K562 (cell line): ENCODE measurements around the gene KRIT1. TPM values are rescaled to one million over a fixed set of nuclear protein-coding genes. Genes with fewer than 3 reads are reported as not detected.

Source experiments
- ATAC-seq: fragments of 200-7000 bp; cut with Tn5 transposase; 3 replicates; pipeline ENCODE4 v1.9.1; 2020; ENCODE audit warnings: moderate library complexity
- BruUV-seq: library from RNA; stranded (reverse); fragments of 400-500 nt; replicated peaks from 2 replicates; lab custom pipeline; 2021; lab: Mats Ljungman, UMichigan
- CTCF ChIA-PET: fragments of 300-600 bp; formaldehyde crosslinking; extraction: SDS; loops from one replicate; lab custom pipeline; 2021; ENCODE audit warnings: low intra/inter-chr PET ratio; lab: Yijun Ruan, JAX
- POLR2A ChIA-PET: fragments of 300-600, 350-650 bp; sonication (Branson Sonifier 250); formaldehyde crosslinking; extraction: SDS; loops from one replicate; lab custom pipeline; 2021; ENCODE audit warnings: antibody characterized with exemption, inconsistent platforms; lab: Yijun Ruan, JAX
- DNase-seq, 4 experiments: peaks; one replicate each; pipeline versions ENCODE4 v3.0.0 to v3.0.0-alpha.2; 2011 to 2018; ENCODE audit warnings: low spot score in 3 of 4, mixed read lengths in 3 of 4; ENCODE audit errors: extremely low read depth in 1 of 4
- FAIRE-seq: peaks from 2 replicates; lab custom pipeline; 2011; peaks lifted over from hg19 to GRCh38; lab: Jason Lieb, UNC
- H2AFZ ChIP-seq: 2 replicates; pipeline ENCODE4 v1.6.0; 2011; ENCODE audit warnings: low read depth, low read length, control low read depth, inconsistent platforms
- H3K27ac ChIP-seq: fragments of 200-600 bp; 3 replicates; pipeline ENCODE4 v1.8.0; 2011; ENCODE audit warnings: low read depth, mild to moderate bottlenecking, control low read depth, inconsistent platforms, low read length, moderate library complexity, mixed read lengths; ENCODE audit errors: extremely low read depth
- H3K27me3 ChIP-seq, 2 experiments: fragments of 300-600 bp in 1 of 2; 2 replicates in 1 of 2; 3 replicates in 1 of 2; pipeline versions ENCODE4 v1.6.0 to v1.8.0; 2011; ENCODE audit warnings: inconsistent platforms in 2 of 2, low read length in 2 of 2, mild to moderate bottlenecking in 1 of 2, mixed read lengths in 1 of 2, moderate library complexity in 1 of 2; ENCODE audit not compliant: control insufficient read depth in 2 of 2, insufficient read depth in 2 of 2
- H3K36me3 ChIP-seq: fragments of 300-600 bp; 3 replicates; pipeline ENCODE4 v1.8.0; 2011; ENCODE audit warnings: mild to moderate bottlenecking, low read length, inconsistent platforms; ENCODE audit not compliant: control insufficient read depth, insufficient read depth
- H3K4me1 ChIP-seq, 2 experiments: fragments of 200-600 bp in 1 of 2; replicated peaks in 1 of 2; 2 replicates in 1 of 2; 3 replicates in 1 of 2; pipeline versions ENCODE4 v1.5.1 to v1.8.0; 2011; ENCODE audit warnings: inconsistent platforms in 2 of 2, low read length in 2 of 2, mild to moderate bottlenecking in 1 of 2, mixed read lengths in 1 of 2, moderate library complexity in 1 of 2; ENCODE audit not compliant: control insufficient read depth in 2 of 2, insufficient read depth in 2 of 2
- H3K4me2 ChIP-seq: 2 replicates; pipeline ENCODE4 v1.6.1; 2011; ENCODE audit warnings: low read length, control low read depth, inconsistent platforms, mixed read lengths; ENCODE audit not compliant: insufficient read depth
- H3K4me3 ChIP-seq: fragments of 200-600 bp; sonication (generic), shearing (Covaris generic); 2 replicates; pipeline ENCODE4 v1.5.1; 2016; ENCODE audit warnings: control low read depth, inconsistent platforms
- H3K79me2 ChIP-seq: fragments of 200-600 bp; 3 replicates; pipeline ENCODE4 v1.8.0; 2011; ENCODE audit warnings: low read length, inconsistent platforms; ENCODE audit not compliant: control insufficient read depth, insufficient read depth
- H3K9ac ChIP-seq, 2 experiments: 2 replicates each; pipeline versions ENCODE4 v1.6.0 to v1.6.1; 2011; ENCODE audit warnings: low read depth in 2 of 2, low read length in 2 of 2, control low read depth in 1 of 2, inconsistent platforms in 1 of 2, mild to moderate bottlenecking in 1 of 2, mixed read lengths in 1 of 2; ENCODE audit not compliant: insufficient read depth in 1 of 2
- H3K9me1 ChIP-seq: one replicate; pipeline ENCODE4 v1.6.0; 2011; ENCODE audit warnings: inconsistent platforms, mild to moderate bottlenecking, low read length, moderate library complexity; ENCODE audit not compliant: control insufficient read depth, insufficient read depth
- H3K9me3 ChIP-seq: replicated peaks from 2 replicates; pipeline ENCODE4 v1.5.1; 2011; ENCODE audit warnings: low read depth, low read length, inconsistent platforms; ENCODE audit not compliant: control insufficient read depth, insufficient read depth
- H4K20me1 ChIP-seq: replicated peaks from 2 replicates; pipeline ENCODE4 v1.6.1; 2011; ENCODE audit warnings: low read length, inconsistent platforms, mixed read lengths; ENCODE audit not compliant: control insufficient read depth, insufficient read depth
- CTBP1 ChIP-seq: fragments of 450-650 bp; IDR thresholded peaks from 2 replicates; pipeline ENCODE4 v1.6.1; 2016; ENCODE audit warnings: borderline replicate concordance
- CXXC5 ChIP-seq: fragments of 250-450 bp; sonication (Bioruptor Pico); IDR thresholded peaks from 2 replicates; pipeline ENCODE4 v1.8.0; 2022; ENCODE audit warnings: inconsistent platforms, mild to moderate bottlenecking, moderate library complexity
- DIDO1 ChIP-seq: fragments of 450-650 bp; IDR thresholded peaks from 2 replicates; pipeline ENCODE4 v1.6.1; 2016; ENCODE audit warnings: low read depth, missing biosample characterization, missing genetic modification characterization
- ELF2 ChIP-seq: fragments of 250-450 bp; sonication (Bioruptor Pico); IDR thresholded peaks from 2 replicates; pipeline ENCODE4 v1.5.0; 2021; ENCODE audit warnings: mild to moderate bottlenecking
- EWSR1 ChIP-seq: fragments of 450-650 bp; IDR thresholded peaks from 2 replicates; pipeline ENCODE4 v1.6.1; 2018; ENCODE audit warnings: borderline replicate concordance, mild to moderate bottlenecking, low read depth, moderate library complexity; ENCODE audit not compliant: partially characterized antibody
- FOXP1 ChIP-seq: sonication (generic); formaldehyde crosslinking; IDR thresholded peaks from 2 replicates; pipeline ENCODE4 v1.8.0; 2022; ENCODE audit warnings: mild to moderate bottlenecking, missing genetic modification reagents
- MBD2 ChIP-seq: sonication (generic); IDR thresholded peaks from 2 replicates; pipeline ENCODE4 v1.6.1; 2016; ENCODE audit warnings: low read depth, borderline replicate concordance
- MEF2D ChIP-seq: conservative IDR thresholded peaks from 2 replicates; pipeline ENCODE4 v1.6.1; 2016; ENCODE audit warnings: low read depth, missing genetic modification characterization, missing compliant biosample characterization
- MXI1 ChIP-seq: IDR thresholded peaks from 2 replicates; pipeline ENCODE4 v1.6.1; 2011; ENCODE audit warnings: low read depth, mild to moderate bottlenecking, improper control_type of control experiment, low read length
- PBX2 ChIP-seq, 2 experiments: IDR thresholded peaks in 1 of 2; conservative IDR thresholded peaks in 1 of 2; 2 replicates each; pipeline ENCODE4 v1.6.1; 2016; ENCODE audit warnings: low read depth in 2 of 2, mild to moderate bottlenecking in 1 of 2, missing compliant biosample characterization in 1 of 2, missing genetic modification characterization in 1 of 2, moderate library complexity in 1 of 2
- RAD21 ChIP-seq, 2 experiments: fragments of 250-450 bp in 1 of 2; fragments of 450-650 bp in 1 of 2; sonication (Bioruptor Pico) in 1 of 2; formaldehyde crosslinking in 1 of 2; IDR thresholded peaks in 1 of 2; conservative IDR thresholded peaks in 1 of 2; 2 replicates each; pipeline versions ENCODE4 v1.4.0 to v1.8.0; 2020 to 2022; ENCODE audit warnings: mild to moderate bottlenecking in 2 of 2, moderate library complexity in 1 of 2
- RFX7 ChIP-seq: fragments of 250-450 bp; sonication (Bioruptor Pico); IDR thresholded peaks from 2 replicates; pipeline ENCODE4 v1.5.1; 2021; ENCODE audit warnings: mild to moderate bottlenecking
- SMAD4 ChIP-seq: fragments of 250-450 bp; sonication (Bioruptor Pico); conservative IDR thresholded peaks from 2 replicates; pipeline ENCODE4 v1.8.0; 2021; ENCODE audit warnings: inconsistent platforms, mild to moderate bottlenecking, moderate library complexity
- SMARCB1 ChIP-seq: IDR thresholded peaks from 2 replicates; pipeline ENCODE4 v1.6.1; 2011; ENCODE audit warnings: improper control_type of control experiment, low read depth; ENCODE audit not compliant: insufficient read length
- U2AF2 ChIP-seq: fragments of 200-400 bp; formaldehyde crosslinking; optimal IDR thresholded peaks from 2 replicates; pipeline ENCODE3; 2017; ENCODE audit warnings: low read depth, mild to moderate bottlenecking, low read length
- ZNF197 ChIP-seq: fragments of 200-800 bp; sonication (Bioruptor generic); IDR thresholded peaks from 2 replicates; pipeline ENCODE4 v1.6.1; 2016; ENCODE audit warnings: low read depth, missing genetic modification characterization, missing compliant biosample characterization
- ZNF395 ChIP-seq: fragments of 200-800 bp; sonication (Bioruptor generic); IDR thresholded peaks from 2 replicates; pipeline ENCODE4 v1.6.1; 2017; ENCODE audit warnings: missing genetic modification characterization, missing compliant biosample characterization
- WGBS: fragments of 100-300 bp; shearing (Covaris generic); methylation state at CpG from one replicate; pipeline ENCODE4 v1.1.6; 2016; ENCODE audit warnings: low coverage, mixed read lengths; ENCODE audit not compliant: insufficient coverage; ENCODE audit errors: missing lambda C conversion rate; 5-methylcytosine and 5-hydroxymethylcytosine counted together
- in situ Hi-C: fragments of 300-500 bp; cut with MboI; formaldehyde crosslinking; loops from 4 replicates; pipeline ENCODE4 v1.15.0; 2018; ENCODE audit warnings: inconsistent platforms, mixed read lengths
- intact Hi-C: fragments of 100-400 bp; cut with micrococcal nuclease; formaldehyde crosslinking; loops from 2 replicates; pipeline ENCODE4 v1.14.2; 2022
- polyA plus RNA-seq, 8 experiments: library from polyadenylated mRNA; depleted of rRNA in 4 of 8; stranded (reverse) in 5 of 8; unstranded in 3 of 8; fragments of >200 nt; fragmentation: Nextera tagmentation in 2 of 8; fragmentation: Illumina TruSeq in 1 of 8; extraction: Ambion mirVana in 2 of 8; extraction: Trizol in 1 of 8; gene quantifications; 2 replicates each; pipeline versions ENCODE4 v1.2.1 to v1.2.3, GENCODE V29; 2011 to 2014; ENCODE audit warnings: inconsistent platforms in 1 of 8, missing spikeins in 1 of 8
- total RNA-seq, 7 experiments: library from RNA; depleted of rRNA in 6 of 7; stranded (reverse); fragments of >200 nt in 6 of 7; fragmentation: Illumina TruSeq in 2 of 7; extraction: Trizol in 2 of 7; gene quantifications; 2 replicates each; pipeline versions ENCODE4 v1.2.1 to v1.2.3, GENCODE V29; 2011 to 2021; ENCODE audit warnings: low replicate concordance in 1 of 7

Gene KRIT1
- total and polyA plus RNA-seq, 9 of the 15 experiments (the other 6 are each of a cell fraction or from before 2014, with no cell fraction given) = 21.5 to 81.4 (median 55.9) TPM

- TF ChIP-seq RFX7 (CRISPR knock-in tag) (no peak), SMAD4 (CRISPR knock-in tag) (no peak), DIDO1 (tag) (no peak), FOXP1 (CRISPR knock-in tag) (no peak), MXI1 (no peak), RAD21 (CRISPR knock-in tag; conservative IDR thresholded peaks at IDR 0.05 in 1 of 2, IDR thresholded peaks at IDR 0.05 in 1 of 2) (no peak), EWSR1 (no peak), SMARCB1 (no peak), ELF2 (CRISPR knock-in tag) (no peak), ZNF197 (no peak), MBD2 (no peak), MEF2D (tag) (no peak), U2AF2 (no peak), CTBP1 (no peak)
Measured at GRCh38 chr7:92289321-92289720, 43.6 kb upstream of the KRIT1 start (continued).

- intact Hi-C loops = no loop called here
- Histone ChIP-seq H3K4me1 (no peaks in the 10 kb centered on the region), H3K36me3 (no peaks in the 10 kb centered on the region), H3K27ac (no peak overlapping the region), H3K4me3 (no peak overlapping the region), H3K4me2 (no peak overlapping the region), H4K20me1 (no peaks in the 10 kb centered on the region), H3K27me3 (no peaks in the 10 kb centered on the region), H3K9me1 (no peaks in the 10 kb centered on the region), H3K9ac (no peak overlapping the region), H2AFZ (no peak overlapping the region), H3K79me2 (no peaks in the 10 kb centered on the region; the same call in 2 of the 3 replicates), H3K9me3 (peaks cover 7% of the 10 kb centered on the region; the same call in 1 of the 2 replicates)
- DNase-seq (no peak), FAIRE-seq (no peak), ATAC-seq (no peak)
- BruUV-seq = no TSS peak
- WGBS = 64% methylated on average over 1 of the region's 1 CpG
- in situ Hi-C loops = no loop called here
- ChIA-PET CTCF (no interaction called here), POLR2A (interaction anchor here (1.3 kb wide), 1 partner anchor 11 kb away, joined by 3 read pairs; no protein-coding TSS in a partner anchor)
- TF ChIP-seq CXXC5 (CRISPR knock-in tag) (no peak), PBX2 (CRISPR knock-in tag; IDR thresholded peaks at IDR 0.05; ENCODE audit: low read depth) (no peak), PBX2 (tag; conservative IDR thresholded peaks at IDR 0.05; ENCODE audit: low read depth) (no peak), ZNF395 (CRISPR knock-in tag) (no peak)
Measured at GRCh38 chr7:92282930-92283329, 37.2 kb upstream of the KRIT1 start.
